Measurements from ENCODE around the gene ZNF143. TPM values are rescaled to one million over a fixed set of nuclear protein-coding genes. Genes with fewer than 3 reads are reported as not detected.
A peak's percentile ranks its signal among the peaks of the same experiment; 100 is the strongest.

ZNF143 gene
- total and polyA plus RNA-seq, 2 of the 13 experiments (the other 11 are each of a cell fraction or from before 2014, with no cell fraction given), result 22.4 to 35.6 TPM

DNA sequence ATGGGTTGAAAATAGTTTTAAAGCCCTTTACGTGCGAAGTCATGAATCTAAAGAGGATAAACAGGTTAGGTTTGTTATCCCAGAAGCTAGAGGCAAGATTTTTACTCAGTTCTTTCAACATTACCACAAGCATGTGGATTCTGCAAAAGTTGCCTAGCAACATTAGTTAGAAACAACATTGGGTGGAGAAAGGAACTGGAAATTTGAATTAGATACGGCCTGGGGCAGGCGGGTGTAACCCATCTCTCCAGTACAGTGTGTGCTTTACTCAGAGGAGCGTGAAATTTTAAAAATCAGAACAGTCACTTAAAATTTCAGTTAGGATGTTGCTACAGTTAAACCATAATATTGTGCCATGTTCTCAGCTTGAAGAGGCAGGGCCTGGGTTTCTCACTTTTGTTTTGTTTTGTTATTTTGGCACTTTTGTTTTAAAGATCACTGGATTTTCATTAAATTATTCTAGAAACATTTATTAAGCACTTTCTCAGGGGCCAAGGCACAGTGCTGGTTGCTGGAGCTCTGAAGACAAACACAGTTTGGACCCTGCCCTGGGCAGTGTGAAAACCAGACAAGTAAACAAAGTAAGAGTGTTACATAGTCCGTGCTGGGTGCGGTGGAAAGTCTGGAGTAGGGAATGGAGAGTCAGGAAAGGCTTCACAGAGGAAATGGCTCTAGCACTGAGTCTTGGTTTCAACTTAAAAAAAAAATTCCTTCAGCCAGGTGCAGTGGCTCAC, 108.2 kb downstream of the ZNF143 start (continued):
- TF ChIP-seq, protein P1, sequence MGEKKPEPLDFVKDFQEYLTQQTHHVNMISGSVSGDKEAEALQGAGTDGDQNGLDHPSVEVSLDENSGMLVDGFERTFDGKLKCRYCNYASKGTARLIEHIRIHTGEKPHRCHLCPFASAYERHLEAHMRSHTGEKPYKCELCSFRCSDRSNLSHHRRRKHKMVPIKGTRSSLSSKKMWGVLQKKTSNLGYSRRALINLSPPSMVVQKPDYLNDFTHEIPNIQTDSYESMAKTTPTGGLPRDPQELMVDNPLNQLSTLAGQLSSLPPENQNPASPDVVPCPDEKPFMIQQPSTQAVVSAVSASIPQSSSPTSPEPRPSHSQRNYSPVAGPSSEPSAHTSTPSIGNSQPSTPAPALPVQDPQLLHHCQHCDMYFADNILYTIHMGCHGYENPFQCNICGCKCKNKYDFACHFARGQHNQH (CRISPR knock-in tag; IDR thresholded peaks at IDR 0.05), result peak; percentile 83; the same call in 1 of the 2 replicates
- TF ChIP-seq JDP2 (CRISPR knock-in tag; IDR thresholded peaks at IDR 0.05; ENCODE audit: borderline replicate concordance), result no peak
- no peak for TF ChIP-seq ZBTB42 (CRISPR knock-in tag; IDR thresholded peaks at IDR 0.05)
- no peak for TF ChIP-seq NR1H2 (CRISPR knock-in tag; IDR thresholded peaks at IDR 0.05; ENCODE audit: borderline replicate concordance, low read depth)
- TF ChIP-seq ZNF749 (CRISPR knock-in tag; IDR thresholded peaks at IDR 0.05; ENCODE audit: borderline replicate concordance), result peak; percentile 53; the same call in 1 of the 2 replicates
- TF ChIP-seq TCF12 (IDR thresholded peaks at IDR 0.05), result no peak
- no peak; the same call in 1 of the 2 replicates for TF ChIP-seq TCF12 (CRISPR knock-in tag; IDR thresholded peaks at IDR 0.05)
- 0 out of 2 replicates have a peak, but pooled peaks have one; percentile 58 for TF ChIP-seq CBFB (CRISPR knock-in tag; IDR thresholded peaks at IDR 0.05)
- TF ChIP-seq SIN3A (IDR thresholded peaks at IDR 0.05; ENCODE audit: borderline replicate concordance, low read depth, low read length), result peak; percentile 83
- TF ChIP-seq ZFP41 (CRISPR knock-in tag; IDR thresholded peaks at IDR 0.05; ENCODE audit: borderline replicate concordance), result no peak
- TF ChIP-seq, protein P2, sequence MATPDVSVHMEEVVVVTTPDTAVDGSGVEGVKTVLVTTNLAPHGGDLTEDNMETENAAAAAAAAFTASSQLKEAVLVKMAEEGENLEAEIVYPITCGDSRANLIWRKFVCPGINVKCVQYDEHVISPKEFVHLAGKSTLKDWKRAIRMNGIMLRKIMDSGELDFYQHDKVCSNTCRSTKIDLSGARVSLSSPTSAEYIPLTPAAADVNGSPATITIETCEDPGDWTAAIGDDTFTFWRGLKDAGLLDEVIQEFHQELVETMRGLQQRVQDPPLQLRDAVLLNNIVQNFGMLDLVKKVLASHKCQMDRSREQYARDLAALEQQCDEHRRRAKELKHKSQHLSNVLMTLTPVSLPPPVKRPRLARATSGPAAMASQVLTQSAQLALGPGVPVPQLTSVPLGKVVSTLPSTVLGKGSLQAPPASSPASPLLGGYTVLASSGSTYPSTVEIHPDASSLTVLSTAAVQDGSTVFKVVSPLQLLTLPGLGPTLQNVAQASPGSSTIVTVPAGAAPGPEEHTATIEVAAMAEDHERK (CRISPR knock-in tag; IDR thresholded peaks at IDR 0.05; ENCODE audit: low read depth), result no peak
- TF ChIP-seq ZKSCAN1 (IDR thresholded peaks at IDR 0.05; ENCODE audit: low read length), result 0 out of 2 replicates have a peak, but pooled peaks have one; percentile 31
- peak; percentile 65; the same call in 1 of the 2 replicates for TF ChIP-seq RXRA (CRISPR knock-in tag; IDR thresholded peaks at IDR 0.05)
- TF ChIP-seq ZNF44 (CRISPR knock-in tag; IDR thresholded peaks at IDR 0.05), result no peak
- 0 out of 2 replicates have a peak, but pooled peaks have one; percentile 38 for TF ChIP-seq THAP7 (CRISPR knock-in tag; IDR thresholded peaks at IDR 0.05)
- peak; percentile 90 for TF ChIP-seq ZNF800 (CRISPR knock-in tag; IDR thresholded peaks at IDR 0.05)
- no peak for TF ChIP-seq PHB2 (IDR thresholded peaks at IDR 0.05; ENCODE audit: partially characterized antibody)
- TF ChIP-seq ZNF432 (CRISPR knock-in tag; IDR thresholded peaks at IDR 0.05; ENCODE audit: borderline replicate concordance), result no peak
- no peak for TF ChIP-seq THYN1 (CRISPR knock-in tag; IDR thresholded peaks at IDR 0.05; ENCODE audit: borderline replicate concordance, low read depth)
- TF ChIP-seq ZNF180 (CRISPR knock-in tag; IDR thresholded peaks at IDR 0.05; ENCODE audit: borderline replicate concordance, low read depth), result no peak
- peak; percentile 95 for TF ChIP-seq FOXO1 (CRISPR knock-in tag; IDR thresholded peaks at IDR 0.05)
- no peak for TF ChIP-seq ZBTB2 (CRISPR knock-in tag; IDR thresholded peaks at IDR 0.05; ENCODE audit: low read depth)
